HepG2 (cell line): ENCODE measurements around the gene MAN1A2. TPM values are rescaled to one million over a fixed set of nuclear protein-coding genes. Genes with fewer than 3 reads are reported as not detected.
A peak's percentile ranks its signal among the peaks of the same experiment; 100 is the strongest.

Experiments
- ATAC-seq: fragments of 200-7000 bp; cut with Tn5 transposase; 3 replicates; pipeline ENCODE4 v1.9.1; 2020; ENCODE audit warnings: mild to moderate bottlenecking, moderate library complexity
- BruUV-seq: library from RNA; stranded (reverse); fragments of 400-500 nt; replicated peaks from 2 replicates; lab custom pipeline; 2021; lab: Mats Ljungman, UMichigan
- CTCF ChIA-PET: fragments of 300-600 bp; formaldehyde crosslinking; extraction: SDS; loops from one replicate; lab custom pipeline; 2021; ENCODE audit warnings: low total read pairs, inconsistent platforms, low intra/inter-chr PET ratio; lab: Yijun Ruan, JAX
- POLR2A ChIA-PET: fragments of 350-600 bp; sonication (Branson Sonifier 250); formaldehyde crosslinking; loops from one replicate; lab custom pipeline; 2020; ENCODE audit warnings: antibody characterized with exemption, inconsistent platforms; lab: Yijun Ruan, JAX
- DNase-seq: peaks from one replicate; pipeline ENCODE4 v3.0.0-alpha.2; 2015; ENCODE audit warnings: low spot score
- FAIRE-seq: peaks from 3 replicates; lab custom pipeline; 2011; peaks lifted over from hg19 to GRCh38; lab: Jason Lieb, UNC
- H2AFZ ChIP-seq: one replicate; pipeline ENCODE4 v1.6.1; 2011; ENCODE audit warnings: low read length, inconsistent platforms
- H3K27ac ChIP-seq: fragments of 300-600 bp; 3 replicates; pipeline ENCODE4 v1.8.0; 2011; ENCODE audit warnings: mixed run types, mild to moderate bottlenecking, mixed read lengths, low read length, inconsistent platforms; ENCODE audit not compliant: insufficient read depth; ENCODE audit errors: extremely low read length
- H3K27me3 ChIP-seq, 2 experiments: fragments of 200-600 bp in 1 of 2; 2 replicates in 1 of 2; 3 replicates in 1 of 2; pipeline versions ENCODE4 v1.6.0 to v1.8.0; 2011; ENCODE audit warnings: low read length in 2 of 2, mild to moderate bottlenecking in 2 of 2, moderate library complexity in 2 of 2, inconsistent platforms in 1 of 2; ENCODE audit not compliant: insufficient read depth in 2 of 2, control insufficient read depth in 1 of 2
- H3K36me3 ChIP-seq, 2 experiments: fragments of 200-600 bp in 1 of 2; replicated peaks in 1 of 2; 2 replicates in 1 of 2; 3 replicates in 1 of 2; pipeline versions ENCODE4 v1.5.1 to v1.8.0; 2011; ENCODE audit warnings: low read length in 2 of 2, inconsistent platforms in 1 of 2; ENCODE audit not compliant: insufficient read depth in 2 of 2, control insufficient read depth in 1 of 2
- H3K4me1 ChIP-seq: 2 replicates; pipeline ENCODE4 v1.5.1; 2012; ENCODE audit warnings: low read length, inconsistent platforms; ENCODE audit not compliant: insufficient read depth
- H3K4me2 ChIP-seq: 2 replicates; pipeline ENCODE4 v1.6.0; 2011; ENCODE audit warnings: low read depth, low read length, inconsistent platforms
- H3K4me3 ChIP-seq, 3 experiments: fragments of 200-600 bp in 1 of 3; sonication (generic), shearing (Covaris generic) in 1 of 3; replicated peaks in 1 of 3; 2 replicates each; pipeline ENCODE4 v1.5.1; 2011 to 2016; ENCODE audit warnings: low read length in 3 of 3, inconsistent platforms in 2 of 3, low read depth in 2 of 3, mild to moderate bottlenecking in 2 of 3, control low read depth in 1 of 3, mixed read lengths in 1 of 3; ENCODE audit not compliant: insufficient read depth in 1 of 3
- H3K79me2 ChIP-seq: one replicate; pipeline ENCODE4 v1.6.1; 2011; ENCODE audit warnings: low read length, inconsistent platforms; ENCODE audit not compliant: insufficient read depth
- H3K9ac ChIP-seq: 2 replicates; pipeline ENCODE4 v1.6.0; 2011; ENCODE audit warnings: mild to moderate bottlenecking, low read depth, low read length, inconsistent platforms; ENCODE audit not compliant: insufficient read depth
- H3K9me3 ChIP-seq: 2 replicates; pipeline ENCODE4 v1.5.1; 2012; ENCODE audit warnings: mild to moderate bottlenecking, low read length
- H4K20me1 ChIP-seq: 2 replicates; pipeline ENCODE4 v1.6.0; 2011; ENCODE audit warnings: inconsistent platforms, mild to moderate bottlenecking, low read length, moderate library complexity; ENCODE audit not compliant: insufficient read depth
- BCL3 ChIP-seq: sonication (generic); formaldehyde crosslinking; IDR thresholded peaks from 2 replicates; pipeline ENCODE4 v1.5.1; 2020; ENCODE audit warnings: mild to moderate bottlenecking, missing genetic modification reagents, moderate library complexity
- CEBPB ChIP-seq: IDR thresholded peaks from 2 replicates; pipeline ENCODE4 v1.6.1; 2011; ENCODE audit warnings: low read depth, low read length, improper control_type of control experiment, borderline replicate concordance
- NFIC ChIP-seq: IDR thresholded peaks from 2 replicates; pipeline ENCODE4 v1.6.1; 2012; ENCODE audit warnings: mild to moderate bottlenecking, low read length, inconsistent platforms
- TCF12 ChIP-seq, 2 experiments: fragments of 450-650 bp in 1 of 2; sonication (generic) in 1 of 2; formaldehyde crosslinking in 1 of 2; IDR thresholded peaks; 2 replicates each; pipeline versions ENCODE4 v1.6.1 to v1.8.0; 2017 to 2022; ENCODE audit warnings: antibody characterized with exemption in 1 of 2, mild to moderate bottlenecking in 1 of 2, missing genetic modification reagents in 1 of 2, moderate library complexity in 1 of 2
- THAP7 ChIP-seq: sonication (generic); formaldehyde crosslinking; IDR thresholded peaks from 2 replicates; pipeline ENCODE4 v1.8.1; 2023; ENCODE audit warnings: mild to moderate bottlenecking, missing genetic modification reagents
- THAP9 ChIP-seq: sonication (generic); formaldehyde crosslinking; IDR thresholded peaks from 2 replicates; pipeline ENCODE4; 2020; ENCODE audit warnings: missing genetic modification reagents, mild to moderate bottlenecking, borderline replicate concordance
- ZNF549 ChIP-seq: sonication (generic); formaldehyde crosslinking; IDR thresholded peaks from 2 replicates; pipeline ENCODE4 v1.5.0; 2020; ENCODE audit warnings: missing genetic modification reagents
- WGBS: methylation state at CpG from one replicate; pipeline ENCODE4 v1.1.6; 2017; ENCODE audit warnings: low lambda C conversion rate; 5-methylcytosine and 5-hydroxymethylcytosine counted together
- in situ Hi-C: cut with HindIII; loops from 2 replicates; pipeline ENCODE4 v1.10.0; 2017; ENCODE audit warnings: low pct_unique_long_range_greater_than_20kb; ENCODE audit not compliant: extremely low pct_ligation_motif_present
- intact Hi-C: fragments of 100-400 bp; cut with micrococcal nuclease; formaldehyde crosslinking; loops from one replicate; pipeline ENCODE4 v1.10.0; 2022; ENCODE audit not compliant: unreplicated experiment
- polyA plus RNA-seq, 8 experiments: library from polyadenylated mRNA; depleted of rRNA in 3 of 8; stranded (reverse) in 7 of 8; unstranded in 1 of 8; fragments of >200 nt; fragmentation: Illumina TruSeq in 4 of 8; extraction: Trizol in 4 of 8; gene quantifications; 2 replicates each; pipeline versions ENCODE4 v1.2.1 to v1.2.3, GENCODE V29; 2011 to 2016; ENCODE audit warnings: low read depth in 4 of 8, missing spikeins in 1 of 8, mixed read lengths in 1 of 8; ENCODE audit not compliant: insufficient read depth in 1 of 8
- total RNA-seq, 5 experiments: library from RNA; depleted of rRNA; stranded (reverse); fragments of >200 nt; fragmentation: Illumina TruSeq; extraction: Trizol; gene quantifications; 2 replicates each; pipeline ENCODE4 v1.2.3, GENCODE V29; 2016; ENCODE audit warnings: low read depth in 1 of 5

The MAN1A2 gene
- total and polyA plus RNA-seq, 2 of the 13 experiments (the other 11 are each of a cell fraction or from before 2014, with no cell fraction given) = 8.0 to 19.9 TPM

GRCh38 chr1:117529683-117530082, 162.4 kb downstream of the MAN1A2 start:
- FAIRE-seq = no peak
- 0 out of 2 replicates have a peak, but pooled peaks cover 8% of the 10 kb centered on the region for H3K4me1 ChIP-seq
- no peaks in the 10 kb centered on the region for H3K79me2 ChIP-seq
- ChIA-PET CTCF (no interaction called here), POLR2A (no interaction called here)
- H3K4me2 ChIP-seq = no peak overlapping the region
- H3K4me3 ChIP-seq = no peak overlapping the region
- H3K27ac ChIP-seq = no peak overlapping the region
- BruUV-seq = no TSS peak
- TF ChIP-seq CEBPB (peak; percentile 17; the same call in 1 of the 2 replicates), ZNF549 (CRISPR knock-in tag) (no peak), THAP9 (no peak), TCF12 (IDR thresholded peaks at IDR 0.05) (no peak), TCF12 (CRISPR knock-in tag; IDR thresholded peaks at IDR 0.05) (no peak), THAP7 (CRISPR knock-in tag) (no peak), NFIC (no peak), BCL3 (no peak)
- no peak for DNase-seq
- no peak overlapping the region for H2AFZ ChIP-seq
- WGBS = 88% methylated on average over 3 of the region's 3 CpGs
- no peak for ATAC-seq
- intact Hi-C loops = no loop called here
- H3K9me3 ChIP-seq = no peaks in the 10 kb centered on the region
- H4K20me1 ChIP-seq = no peaks in the 10 kb centered on the region
- in situ Hi-C loops = loop anchor here (10.0 kb wide), 1 partner anchor 205 kb away; no protein-coding TSS in a partner anchor
- H3K27me3 ChIP-seq = no peaks in the 10 kb centered on the region
- no peaks in the 10 kb centered on the region for H3K36me3 ChIP-seq
- no peak overlapping the region for H3K9ac ChIP-seq
